H9 (cell line): ENCODE results near the gene NYAP2. TPM values are rescaled to one million over a fixed set of nuclear protein-coding genes. Genes with fewer than 3 reads are reported as not detected.

Source experiments
- DNase-seq: peaks from one replicate; pipeline ENCODE4 v3.0.0-alpha.2; 2017
- H2AFZ ChIP-seq: one replicate; pipeline ENCODE4 v1.6.1; 2013; ENCODE audit warnings: mild to moderate bottlenecking, low read length, control low read depth, moderate library complexity
- H2AK5ac ChIP-seq: 2 replicates; pipeline ENCODE4 v1.6.1; 2013; ENCODE audit warnings: low read length, control low read depth, mixed read lengths; ENCODE audit not compliant: insufficient read length
- H2BK120ac ChIP-seq: one replicate; pipeline ENCODE4 v1.6.1; 2013; ENCODE audit warnings: low read depth, mild to moderate bottlenecking, low read length, control low read depth, inconsistent platforms; ENCODE audit not compliant: poor library complexity, severe bottlenecking
- H2BK12ac ChIP-seq: 2 replicates; pipeline ENCODE4 v1.6.1; 2013; ENCODE audit warnings: low read length, control low read depth, mixed read lengths, low read depth; ENCODE audit not compliant: insufficient read length
- H2BK15ac ChIP-seq: 2 replicates; pipeline ENCODE4 v1.6.1; 2013; ENCODE audit warnings: low read depth, low read length, control low read depth
- H2BK20ac ChIP-seq: one replicate; pipeline ENCODE4 v1.6.1; 2013; ENCODE audit warnings: low read depth, mild to moderate bottlenecking, low read length, control low read depth, inconsistent platforms; ENCODE audit not compliant: poor library complexity, severe bottlenecking
- H2BK5ac ChIP-seq: 2 replicates; pipeline ENCODE4 v1.6.1; 2013; ENCODE audit warnings: low read length, control low read depth, mixed read lengths; ENCODE audit not compliant: insufficient read length
- H3K14ac ChIP-seq: 2 replicates; pipeline ENCODE4 v1.6.1; 2013; ENCODE audit warnings: low read length, control low read depth; ENCODE audit not compliant: insufficient read depth
- H3K18ac ChIP-seq: 2 replicates; pipeline ENCODE4 v1.6.1; 2013; ENCODE audit warnings: low read depth, mild to moderate bottlenecking, mixed read lengths, low read length, control low read depth; ENCODE audit not compliant: insufficient read length
- H3K23ac ChIP-seq: 2 replicates; pipeline ENCODE4 v1.6.1; 2013; ENCODE audit warnings: low read length, control low read depth, mixed read lengths, low read depth; ENCODE audit not compliant: insufficient read length
- H3K23me2 ChIP-seq: 2 replicates; pipeline ENCODE4 v1.6.1; 2013; ENCODE audit warnings: low read depth, mild to moderate bottlenecking, mixed read lengths, low read length, control low read depth; ENCODE audit not compliant: insufficient read length, poor library complexity, severe bottlenecking
- H3K27ac ChIP-seq: 2 replicates; pipeline ENCODE4 v1.5.1; 2013; ENCODE audit warnings: low read length, control low read depth, mixed read lengths, low read depth; ENCODE audit not compliant: insufficient read length
- H3K27me3 ChIP-seq: 2 replicates; pipeline ENCODE4 v1.6.1; 2013; ENCODE audit warnings: low read length, control low read depth, inconsistent platforms; ENCODE audit not compliant: insufficient read depth
- H3K4ac ChIP-seq: 2 replicates; pipeline ENCODE4 v1.6.1; 2013; ENCODE audit warnings: low read depth, mild to moderate bottlenecking, control low read depth, inconsistent platforms, low read length, moderate library complexity
- H3K4me1 ChIP-seq: 2 replicates; pipeline ENCODE4 v1.6.1; 2013; ENCODE audit warnings: low read length, control low read depth, inconsistent platforms; ENCODE audit not compliant: insufficient read depth
- H3K4me2 ChIP-seq: 2 replicates; pipeline ENCODE4 v1.6.1; 2013; ENCODE audit warnings: low read length, control low read depth, mixed read lengths; ENCODE audit not compliant: insufficient read length, insufficient read depth
- H3K56ac ChIP-seq: 2 replicates; pipeline ENCODE4 v1.6.1; 2013; ENCODE audit warnings: low read depth, mild to moderate bottlenecking, mixed read lengths, low read length, control low read depth; ENCODE audit not compliant: insufficient read length
- H3K79me1 ChIP-seq: 2 replicates; pipeline ENCODE4 v1.6.1; 2013; ENCODE audit warnings: low read depth, mild to moderate bottlenecking, moderate library complexity, low read length, control low read depth, inconsistent platforms; ENCODE audit not compliant: insufficient read depth, poor library complexity, severe bottlenecking
- H3K79me2 ChIP-seq: 2 replicates; pipeline ENCODE4 v1.6.1; 2013; ENCODE audit warnings: low read length, control low read depth, inconsistent platforms; ENCODE audit not compliant: insufficient read depth
- H3K9ac ChIP-seq: 2 replicates; pipeline ENCODE4 v1.6.1; 2013; ENCODE audit warnings: low read length, control low read depth, mixed read lengths; ENCODE audit not compliant: insufficient read length; ENCODE audit errors: extremely low read depth
- H3K9me3 ChIP-seq: one replicate; pipeline ENCODE4 v1.6.1; 2013; ENCODE audit warnings: low read depth, low read length, inconsistent platforms; ENCODE audit not compliant: control insufficient read depth
- H3T11ph ChIP-seq: one replicate; pipeline ENCODE4 v1.6.1; 2013; ENCODE audit warnings: mild to moderate bottlenecking, low read length, control low read depth, inconsistent platforms
- H4K20me1 ChIP-seq: one replicate; pipeline ENCODE4 v1.6.1; 2013; ENCODE audit not compliant: control insufficient read depth, insufficient read length, insufficient read depth
- H4K5ac ChIP-seq: 2 replicates; pipeline ENCODE4 v1.6.1; 2013; ENCODE audit warnings: low read depth, mild to moderate bottlenecking, mixed read lengths, low read length, control low read depth; ENCODE audit not compliant: insufficient read length
- H4K8ac ChIP-seq: replicated peaks from 2 replicates; pipeline ENCODE4 v1.6.1; 2013; ENCODE audit warnings: low read length, control low read depth, mixed read lengths, low read depth; ENCODE audit not compliant: insufficient read length
- H4K91ac ChIP-seq: 2 replicates; pipeline ENCODE4 v1.6.1; 2013; ENCODE audit warnings: low read depth, mild to moderate bottlenecking, moderate library complexity, mixed read lengths, low read length, control low read depth; ENCODE audit not compliant: insufficient read length
- H3K27ac Mint-ChIP-seq, 3 experiments: 2 replicates in 2 of 3; 3 replicates in 1 of 3; pipeline ENCODE4 v1.8.0; 2020 to 2021; ENCODE audit warnings: mixed read lengths in 3 of 3, mild to moderate bottlenecking in 1 of 3, moderate library complexity in 1 of 3
- H3K27me3 Mint-ChIP-seq: 2 replicates; pipeline ENCODE4 v1.8.0; 2021; ENCODE audit warnings: low read depth, mild to moderate bottlenecking, moderate library complexity, mixed read lengths
- H3K36me3 Mint-ChIP-seq, 3 experiments: 2 replicates in 2 of 3; 3 replicates in 1 of 3; pipeline ENCODE4 v1.8.0; 2020 to 2021; ENCODE audit warnings: low read depth in 3 of 3, mixed read lengths in 3 of 3; ENCODE audit not compliant: insufficient read depth in 1 of 3
- H3K4me1 Mint-ChIP-seq, 2 experiments: 2 replicates each; pipeline ENCODE4 v1.8.0; 2020; ENCODE audit warnings: mixed read lengths in 2 of 2
- H3K4me3 Mint-ChIP-seq, 2 experiments: 2 replicates in 1 of 2; 3 replicates in 1 of 2; pipeline ENCODE4 v1.8.0; 2020 to 2021; ENCODE audit warnings: mild to moderate bottlenecking in 2 of 2, mixed read lengths in 2 of 2, moderate library complexity in 1 of 2
- H3K9me3 Mint-ChIP-seq, 2 experiments: 2 replicates in 1 of 2; 3 replicates in 1 of 2; pipeline ENCODE4 v1.8.0; 2020; ENCODE audit warnings: mild to moderate bottlenecking in 2 of 2, mixed read lengths in 2 of 2, moderate library complexity in 1 of 2
- WGBS: extraction: QIAGEN DNeasy Blood & Tissue Kit; methylation state at CpG from one replicate; pipeline ENCODE4 v1.1.7; 2013; ENCODE audit warnings: missing lambda C conversion rate, low lambda C conversion rate, mixed read lengths; ENCODE audit not compliant: insufficient read length; ENCODE audit errors: extremely low coverage; 5-methylcytosine and 5-hydroxymethylcytosine counted together
- total RNA-seq: library from RNA; stranded (reverse); gene quantifications from 2 replicates; pipeline ENCODE4 v1.2.1, GENCODE V29; 2021
- TF ChIP-seq, protein P1 (sequence below): fragments of 200-600 bp; sonication (generic); conservative IDR thresholded peaks from 3 replicates; pipeline ENCODE4 v1.8.0; 2021; ENCODE audit warnings: antibody characterized with exemption, mild to moderate bottlenecking

Gene NYAP2
- total RNA-seq, 1 experiment from 2014 or later, result not detected

DNA sequence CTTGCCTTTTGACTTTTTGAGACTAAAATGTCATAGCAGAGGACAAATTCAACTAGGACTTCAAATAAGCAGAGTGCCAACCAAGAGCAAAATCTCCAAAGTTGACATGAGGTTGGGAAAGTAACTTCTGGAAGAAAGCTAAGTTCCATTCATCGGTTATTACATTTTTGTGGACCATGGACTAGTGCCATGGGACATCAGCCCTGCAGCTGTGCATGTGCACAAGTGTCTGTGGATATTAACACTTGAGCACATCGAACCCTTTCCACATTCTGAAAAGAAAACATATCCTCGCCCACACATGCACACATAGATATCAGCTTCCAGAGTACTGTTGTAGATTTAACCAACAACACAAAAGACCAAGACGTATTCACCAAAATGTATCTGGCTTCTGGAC is 262.6 kb downstream of the NYAP2 start:
- no peak overlapping the region for H4K8ac ChIP-seq
- no peaks in the 10 kb centered on the region for H3K27me3 ChIP-seq
- H2BK20ac ChIP-seq, result no peak overlapping the region
- H3K4me3 Mint-ChIP-seq, result no peak overlapping the region
- no peak overlapping the region for H3T11ph ChIP-seq
- no peaks in the 10 kb centered on the region for H3K27me3 Mint-ChIP-seq
- H3K23ac ChIP-seq, result no peak overlapping the region
- no peaks in the 10 kb centered on the region for H3K9me3 Mint-ChIP-seq
- H2BK15ac ChIP-seq, result no peak overlapping the region
- H4K5ac ChIP-seq, result no peak overlapping the region
- H3K23me2 ChIP-seq, result no peaks in the 10 kb centered on the region
- H3K9me3 ChIP-seq, result no peaks in the 10 kb centered on the region
- no peak overlapping the region for H2BK120ac ChIP-seq
- H3K56ac ChIP-seq, result no peak overlapping the region
- no peak overlapping the region for H2BK12ac ChIP-seq
- WGBS, result no CpG with 5 or more reads among the region's 4 CpGs
- H3K18ac ChIP-seq, result no peak overlapping the region
- no peak overlapping the region for H3K9ac ChIP-seq
- DNase-seq, result no peak
- no peak overlapping the region for H3K14ac ChIP-seq
- H3K36me3 Mint-ChIP-seq, result no peaks in the 10 kb centered on the region
- H3K4me1 Mint-ChIP-seq, result peaks cover 17 to 24% of the 10 kb centered on the region in 2 experiments
- H3K79me1 ChIP-seq, result no peaks in the 10 kb centered on the region
- H2AFZ ChIP-seq, result no peak overlapping the region
- TF ChIP-seq, protein P1, sequence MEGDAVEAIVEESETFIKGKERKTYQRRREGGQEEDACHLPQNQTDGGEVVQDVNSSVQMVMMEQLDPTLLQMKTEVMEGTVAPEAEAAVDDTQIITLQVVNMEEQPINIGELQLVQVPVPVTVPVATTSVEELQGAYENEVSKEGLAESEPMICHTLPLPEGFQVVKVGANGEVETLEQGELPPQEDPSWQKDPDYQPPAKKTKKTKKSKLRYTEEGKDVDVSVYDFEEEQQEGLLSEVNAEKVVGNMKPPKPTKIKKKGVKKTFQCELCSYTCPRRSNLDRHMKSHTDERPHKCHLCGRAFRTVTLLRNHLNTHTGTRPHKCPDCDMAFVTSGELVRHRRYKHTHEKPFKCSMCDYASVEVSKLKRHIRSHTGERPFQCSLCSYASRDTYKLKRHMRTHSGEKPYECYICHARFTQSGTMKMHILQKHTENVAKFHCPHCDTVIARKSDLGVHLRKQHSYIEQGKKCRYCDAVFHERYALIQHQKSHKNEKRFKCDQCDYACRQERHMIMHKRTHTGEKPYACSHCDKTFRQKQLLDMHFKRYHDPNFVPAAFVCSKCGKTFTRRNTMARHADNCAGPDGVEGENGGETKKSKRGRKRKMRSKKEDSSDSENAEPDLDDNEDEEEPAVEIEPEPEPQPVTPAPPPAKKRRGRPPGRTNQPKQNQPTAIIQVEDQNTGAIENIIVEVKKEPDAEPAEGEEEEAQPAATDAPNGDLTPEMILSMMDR, result no peak
- H3K4me2 ChIP-seq, result no peak overlapping the region
- no peak overlapping the region for H2AK5ac ChIP-seq
- H2BK5ac ChIP-seq, result no peak overlapping the region
- no peak overlapping the region for H4K91ac ChIP-seq
- H3K27ac Mint-ChIP-seq, result no peak overlapping the region
- H3K79me2 ChIP-seq, result no peaks in the 10 kb centered on the region
- H3K4ac ChIP-seq, result no peak overlapping the region
- no peak overlapping the region for H3K27ac ChIP-seq
- no peaks in the 10 kb centered on the region for H4K20me1 ChIP-seq
- H3K4me1 ChIP-seq, result no peaks in the 10 kb centered on the region
